ENCODE data around the gene DPM3. TPM values are rescaled to one million over a fixed set of nuclear protein-coding genes. Genes with fewer than 3 reads are reported as not detected.

The DPM3 gene
- total and polyA plus RNA-seq, 2 of the 13 experiments (the other 11 are each of a cell fraction or from before 2014, with no cell fraction given) = 23.2 to 53.4 TPM

- TF ChIP-seq ZBTB40 (IDR thresholded peaks at IDR 0.05) (no peak), ZBTB40 (CRISPR knock-in tag; IDR thresholded peaks at IDR 0.05) (no peak), ZNF24 (IDR thresholded peaks at IDR 0.05) (no peak), ZFP62 (CRISPR knock-in tag; IDR thresholded peaks at IDR 0.05) (no peak), HDAC1 (CRISPR knock-in tag; IDR thresholded peaks at IDR 0.05) (no peak), TBP (CRISPR knock-in tag; IDR thresholded peaks at IDR 0.05) (no peak), SMC3 (IDR thresholded peaks at IDR 0.05; ENCODE audit: low read length) (no peak), NFIC (IDR thresholded peaks at IDR 0.05; ENCODE audit: low read length) (no peak), IRF2 (CRISPR knock-in tag; IDR thresholded peaks at IDR 0.05) (no peak), CENPT (CRISPR knock-in tag; IDR thresholded peaks at IDR 0.05; ENCODE audit: low read depth) (no peak), HCFC1 (IDR thresholded peaks at IDR 0.05; ENCODE audit: low read depth, low read length) (no peak), ZNF704 (CRISPR knock-in tag; IDR thresholded peaks at IDR 0.05; ENCODE audit: borderline replicate concordance) (no peak), ZNF646 (CRISPR knock-in tag; IDR thresholded peaks at IDR 0.05) (0 out of 2 replicates have a peak, but pooled peaks have one; percentile 93), SMAD3 (CRISPR knock-in tag; IDR thresholded peaks at IDR 0.05) (no peak; the same call in 1 of the 2 replicates)
Measured at GRCh38 chr1:155126556-155127104, 13.7 kb downstream of the DPM3 start (continued).
